ENCODE data around the gene HOXD1.

DNA sequence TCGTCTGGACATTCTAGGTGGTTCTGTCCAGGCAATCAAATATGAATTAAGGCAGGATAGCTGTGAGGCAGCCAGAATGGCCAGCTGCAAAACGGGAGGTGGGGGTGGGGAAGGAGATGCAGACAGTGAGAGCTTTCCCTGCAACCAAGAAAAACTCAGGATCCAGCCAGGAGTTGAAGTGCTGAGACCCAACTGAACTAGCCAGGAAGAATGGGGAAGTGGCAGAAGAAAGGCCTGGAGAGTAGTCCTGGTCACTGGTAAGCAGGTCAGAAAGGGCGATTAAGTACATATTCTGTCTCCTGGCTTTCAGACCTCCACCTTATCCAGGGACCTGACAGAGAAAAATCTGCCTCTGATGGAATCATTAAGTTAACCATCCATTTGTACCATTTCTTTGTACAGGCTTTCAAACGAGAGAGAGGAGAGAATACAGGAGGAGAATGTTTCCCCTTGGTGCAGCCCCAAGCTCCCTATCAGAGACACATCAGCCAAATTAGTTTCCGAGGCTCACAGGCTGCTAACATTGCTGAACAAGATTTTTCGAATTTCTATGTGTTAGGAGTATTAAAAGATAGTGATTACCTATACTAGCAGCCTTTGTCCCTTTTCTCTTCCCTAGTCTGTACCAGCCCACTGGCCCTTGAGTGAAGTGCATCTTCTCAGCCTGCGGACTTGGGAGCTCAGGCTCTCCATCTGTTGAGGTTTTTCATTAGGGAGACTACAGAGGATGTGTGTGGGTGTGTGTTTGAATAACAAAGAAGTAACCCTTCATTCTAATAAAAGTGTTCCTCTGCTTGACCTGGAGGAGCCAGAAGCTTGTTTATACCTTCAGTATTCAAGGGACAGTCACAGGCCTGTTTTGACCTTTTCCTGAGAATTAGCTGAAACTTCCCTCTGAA lies 12.5 kb upstream of the HOXD1 start:
- no peak for TF ChIP-seq SIN3A (IDR thresholded peaks at IDR 0.05; ENCODE audit: borderline replicate concordance, insufficient read depth, low read length)
- TF ChIP-seq POLR2AphosphoS5 (IDR thresholded peaks at IDR 0.05; ENCODE audit: low read depth, low read length), result no peak

Data from PFSK-1 (cell line).